HUDEP-2 (cell line): Measurements from ENCODE around the gene MLKL.
"Not testable (repeated sequence)": the region's sequence is repeated elsewhere in the genome, so short reads cannot be mapped to it uniquely, and the experiment has no call there.

Experiments
- DNase-seq, 76 experiments: peaks; one replicate each; lab custom pipeline; 2025; ENCODE audit not compliant: unreplicated experiment in 76 of 76; lab: John Stamatoyannopoulos, UW

The MLKL gene

DNA sequence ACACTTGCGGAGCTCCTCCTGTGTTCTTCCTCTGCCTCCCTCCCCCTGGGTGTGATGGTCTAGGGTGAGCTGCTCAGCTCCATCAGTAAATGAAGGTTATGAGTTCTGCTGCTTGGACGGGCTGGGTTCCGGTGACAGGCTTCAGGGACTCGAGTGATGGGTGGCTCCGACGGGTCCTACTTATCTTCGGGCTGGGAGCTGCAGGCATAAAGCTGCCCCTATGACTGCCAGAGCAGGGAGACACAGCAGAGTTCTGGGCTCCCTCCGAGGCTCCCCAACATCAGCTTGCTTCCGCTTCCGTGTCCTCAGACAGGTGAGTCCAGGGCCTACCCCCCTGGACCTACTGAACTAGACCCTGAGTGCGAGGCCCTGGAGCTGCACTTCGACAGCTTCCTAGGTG is 11.3 kb upstream of the MLKL start:
- no peak for DNase-seq

DNA sequence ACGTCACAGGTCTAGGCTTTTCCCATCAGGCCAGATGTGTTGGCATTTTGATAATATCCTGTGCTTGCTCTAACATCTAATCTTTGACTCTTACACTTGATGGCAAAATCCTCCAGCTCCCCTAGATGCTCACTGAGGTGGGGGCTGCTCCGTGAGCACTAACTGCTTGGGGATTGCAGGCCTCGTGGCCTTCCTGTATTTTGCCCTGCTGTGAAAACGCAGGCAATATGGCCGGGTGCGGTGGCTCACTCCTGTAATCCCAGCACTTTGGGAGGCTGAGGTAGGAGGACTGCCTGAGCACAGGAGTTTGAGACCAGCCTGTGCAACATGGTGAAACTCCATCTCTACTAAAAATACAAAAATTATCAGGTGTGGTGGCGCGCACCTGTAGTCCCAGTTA is 9.7 kb upstream of the MLKL start:
- no peak for DNase-seq

DNA sequence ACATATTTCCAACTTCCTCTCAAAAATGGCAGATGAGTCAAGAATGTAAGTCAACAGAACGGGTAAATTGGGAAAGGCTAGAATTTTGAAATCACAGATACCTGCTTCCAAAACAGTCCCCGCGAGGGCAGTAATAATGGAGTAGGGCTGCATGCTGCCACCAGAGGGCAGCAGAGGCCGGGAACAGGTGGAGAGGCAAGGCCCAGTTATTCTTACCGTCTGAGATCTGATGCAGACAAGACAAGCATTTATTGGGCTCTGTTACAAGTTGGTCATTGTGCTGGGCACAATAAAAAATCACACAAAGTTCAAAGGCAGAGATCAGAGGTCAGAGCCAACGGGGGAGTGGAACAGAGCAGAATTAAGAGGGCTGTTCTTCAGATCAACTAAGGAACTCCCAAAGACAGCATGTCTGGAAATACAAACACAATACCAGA is 8.8 kb upstream of the MLKL start:
- peak in 63 of 76 experiments; percentile 5 to 82 (median 49) for DNase-seq

DNA sequence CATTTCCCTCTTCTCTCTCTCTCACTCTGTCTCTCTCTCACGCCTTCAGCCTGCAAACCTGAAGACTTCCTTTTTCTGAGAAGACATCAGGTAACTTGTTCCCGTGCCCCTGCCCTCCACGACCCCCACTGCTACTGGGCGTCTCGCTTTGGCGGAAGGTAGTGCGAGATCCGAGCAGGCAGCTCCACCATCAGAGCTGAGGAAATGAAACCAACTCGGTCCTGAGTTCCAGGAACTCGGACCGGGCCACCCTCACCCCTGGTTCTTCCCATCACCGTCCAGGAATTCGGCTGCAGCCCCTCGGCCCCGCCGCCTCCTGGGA is 585 bp downstream of the MLKL start:
- peak in 8 of 76 experiments; percentile 2 to 47 (median 26) for DNase-seq

DNA sequence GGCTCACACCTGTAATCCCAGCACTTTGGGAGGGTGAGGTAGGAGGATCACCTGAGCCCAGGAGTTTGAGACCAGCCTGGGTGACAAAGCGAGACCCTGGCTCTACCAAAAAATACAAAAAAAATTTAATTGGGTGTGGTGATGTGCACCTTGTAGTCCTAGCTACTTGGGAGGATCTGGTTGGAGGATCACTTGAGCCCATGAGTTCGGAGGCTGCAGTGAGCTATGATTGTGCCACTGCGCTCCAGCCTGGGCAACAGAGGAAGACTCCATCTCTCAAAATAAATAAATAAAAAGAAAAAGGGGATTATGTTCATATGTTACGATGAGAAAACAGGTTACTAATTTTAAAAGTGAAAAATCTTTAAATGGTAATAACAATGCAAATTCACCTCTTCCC is 996 bp downstream of the MLKL start:
- DNase-seq: peak in 5 of 76 experiments; percentile 2 to 8 (median 5)

DNA sequence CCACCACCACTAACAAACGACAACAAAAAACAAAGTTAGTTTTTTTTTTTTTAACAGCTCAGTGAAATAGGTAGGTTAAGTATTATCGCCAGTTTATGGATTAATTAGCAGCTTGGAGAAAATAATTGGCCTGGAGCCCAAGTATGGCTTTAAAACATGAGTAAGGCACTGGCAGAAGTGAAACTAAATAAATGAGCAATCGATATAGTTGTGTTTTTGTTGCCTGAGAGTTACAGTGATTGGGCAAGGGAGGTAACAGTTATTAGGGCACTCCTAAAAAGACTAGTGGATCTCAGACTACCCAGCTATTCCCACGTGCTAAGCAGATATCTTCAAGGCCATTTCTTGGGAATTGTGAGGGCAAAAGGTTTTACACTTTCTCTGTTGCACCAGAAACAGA is 2.4 kb downstream of the MLKL start:
- DNase-seq: no peak

DNA sequence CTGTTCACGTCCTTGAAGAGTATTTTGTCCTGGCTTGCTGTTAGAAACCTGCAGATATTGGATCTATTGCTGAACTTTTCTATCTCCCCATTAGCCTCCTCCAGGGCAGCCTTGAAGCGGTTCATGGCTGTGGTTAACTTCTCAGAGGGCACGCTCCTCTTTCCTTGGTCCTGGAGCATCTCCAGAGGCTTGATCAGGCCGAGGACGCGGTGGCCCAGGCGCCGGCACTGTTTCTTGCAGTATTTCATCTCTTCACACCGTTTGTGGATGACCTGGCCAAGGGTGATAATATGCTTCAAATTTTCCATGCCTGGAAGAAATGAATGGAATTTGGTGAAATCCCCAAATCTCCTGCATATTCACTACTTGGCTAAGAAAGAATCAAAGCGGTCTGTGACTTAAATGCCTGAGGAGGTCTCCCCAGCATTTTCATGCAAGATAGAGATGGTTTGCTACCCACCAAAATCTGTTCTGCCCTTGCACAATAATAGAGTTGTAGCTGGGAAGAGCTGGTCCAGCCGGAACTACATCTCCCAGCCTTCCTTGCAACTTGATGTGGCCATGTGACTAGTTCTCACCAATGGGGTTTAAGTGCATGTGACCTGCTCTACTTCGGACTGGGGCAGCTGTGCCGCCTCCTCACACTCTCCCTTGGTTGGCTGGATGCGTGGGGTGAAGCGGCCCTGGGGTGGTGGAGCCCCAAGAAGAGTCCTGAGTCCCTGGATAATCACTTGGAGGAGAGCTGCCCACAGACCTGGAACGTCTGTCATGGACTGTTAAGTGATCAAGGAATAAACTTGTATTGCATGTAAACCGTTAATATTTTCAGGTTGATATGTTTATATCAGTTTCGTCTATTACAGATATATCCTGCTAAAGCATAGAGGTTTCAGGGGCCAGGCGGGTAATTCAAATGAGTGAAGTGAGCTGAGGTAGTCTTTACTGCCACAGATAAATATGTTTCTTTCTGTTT is 4.9 kb downstream of the MLKL start:
- peak in 75 of 76 experiments; percentile 7 to 93 (median 73) for DNase-seq

DNA sequence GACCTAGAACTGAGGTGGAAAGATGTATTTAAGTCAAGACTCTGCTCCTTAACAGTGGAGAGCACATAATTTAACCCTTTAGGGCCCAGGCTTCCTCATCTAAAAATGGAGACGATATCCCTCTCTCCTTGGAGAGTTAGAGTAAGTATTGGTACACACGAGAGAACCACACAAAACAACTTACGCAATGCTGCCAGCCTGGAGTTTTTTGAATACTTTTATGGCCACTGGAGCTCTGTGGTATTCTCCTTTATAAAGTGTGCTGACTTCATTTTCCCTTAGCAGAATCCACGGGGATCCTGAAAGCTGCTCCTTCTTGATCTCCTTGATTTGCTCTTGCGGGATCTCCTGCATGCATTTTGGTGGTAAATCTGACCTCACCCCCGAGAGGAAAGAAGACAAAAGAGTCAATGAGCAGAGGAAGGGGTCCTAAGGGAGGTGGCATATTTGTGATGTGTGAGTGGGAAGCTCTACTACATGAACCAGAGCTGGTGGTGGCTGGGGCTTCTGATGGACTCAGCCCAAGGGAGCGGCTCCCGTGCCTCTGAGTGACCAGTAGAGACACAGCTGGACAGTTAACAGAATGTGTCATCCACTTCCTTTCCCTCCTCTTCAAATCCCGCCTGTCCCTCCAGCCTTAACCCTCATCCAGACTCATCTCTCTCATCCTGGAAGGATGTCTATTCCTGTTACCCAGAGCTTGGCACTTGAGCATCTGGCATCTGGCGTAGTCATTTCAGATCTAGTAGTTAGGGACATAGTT is 9.4 kb downstream of the MLKL start:
- no peak for DNase-seq

DNA sequence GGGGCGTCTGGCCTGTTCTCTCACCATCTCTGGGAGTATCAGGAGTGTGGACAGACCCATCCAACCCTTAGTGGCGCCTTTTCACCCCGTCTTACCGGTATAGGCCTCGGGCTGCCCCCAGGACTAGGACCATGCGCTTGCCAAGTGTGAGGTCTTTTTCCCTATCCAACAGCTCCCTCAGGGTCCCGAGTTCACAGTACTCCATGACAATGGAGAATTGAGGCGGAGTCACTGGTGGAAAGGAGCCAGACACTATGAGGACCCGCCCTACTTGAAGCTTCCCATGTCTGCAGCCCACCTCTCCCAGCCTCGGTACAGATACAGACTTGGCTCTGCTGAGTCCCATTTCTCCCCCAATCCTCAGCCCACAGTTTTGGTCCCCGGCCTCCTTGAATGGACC is 18.1 kb downstream of the MLKL start:
- DNase-seq: no peak

DNA sequence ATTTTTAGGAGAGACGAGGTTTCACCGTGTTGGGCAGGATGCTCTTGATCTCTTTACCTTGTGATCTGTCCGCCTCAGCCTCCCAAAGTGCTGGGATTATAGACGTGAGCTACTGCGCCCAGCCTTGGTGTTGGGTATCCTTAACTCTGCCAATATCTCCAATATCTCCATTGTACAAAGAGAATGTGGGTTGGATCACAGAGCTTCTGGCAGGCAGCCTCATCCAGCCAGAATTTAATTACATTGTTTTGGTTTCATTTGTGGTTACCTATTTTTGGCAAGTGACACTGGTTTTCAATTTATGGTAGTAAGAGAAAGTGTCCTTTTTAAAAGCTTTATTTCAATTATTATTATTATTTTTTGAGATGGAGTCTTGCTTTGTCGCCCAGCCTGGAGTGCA is 20.0 kb downstream of the MLKL start:
- no peak for DNase-seq

DNA sequence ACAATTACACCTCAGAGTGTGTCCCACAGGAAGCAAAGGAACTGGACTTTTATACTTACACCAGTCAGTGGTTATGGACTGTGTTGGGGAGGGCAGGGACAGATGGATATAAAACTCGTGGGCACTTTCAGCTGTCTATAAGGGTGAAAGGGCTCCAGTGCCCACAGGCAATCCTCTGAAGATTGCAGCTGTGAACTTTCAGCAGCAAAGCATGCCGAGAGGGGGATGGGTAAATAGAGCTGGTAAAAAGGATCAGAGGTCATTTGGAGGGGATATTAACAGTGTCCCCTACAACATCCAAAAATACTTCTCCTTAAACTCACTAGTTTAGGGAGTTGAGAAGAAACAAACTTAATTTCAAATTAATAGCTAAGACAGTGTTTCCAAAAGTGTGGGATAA is 20.7 kb downstream of the MLKL start:
- DNase-seq: no peak

DNA sequence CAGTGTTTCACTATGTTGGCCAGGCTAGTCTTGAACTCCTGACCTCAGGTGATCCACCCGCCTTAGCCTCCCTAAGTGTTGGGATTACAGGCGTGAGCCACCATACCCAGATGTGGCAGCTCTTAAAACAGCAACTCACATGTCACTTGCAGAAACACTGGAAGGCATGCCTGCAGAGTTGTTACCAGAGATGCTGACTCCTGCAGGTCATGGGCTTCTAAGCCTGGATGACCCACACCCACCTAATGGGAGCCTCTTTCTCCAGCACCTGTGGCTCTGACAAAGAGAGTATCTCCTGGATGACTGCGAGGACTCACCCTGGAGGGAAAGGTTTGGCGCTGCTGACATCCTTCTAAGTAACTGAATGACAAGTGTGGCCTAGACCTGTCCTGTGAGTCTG is 22.8 kb downstream of the MLKL start:
- no peak for DNase-seq

DNA sequence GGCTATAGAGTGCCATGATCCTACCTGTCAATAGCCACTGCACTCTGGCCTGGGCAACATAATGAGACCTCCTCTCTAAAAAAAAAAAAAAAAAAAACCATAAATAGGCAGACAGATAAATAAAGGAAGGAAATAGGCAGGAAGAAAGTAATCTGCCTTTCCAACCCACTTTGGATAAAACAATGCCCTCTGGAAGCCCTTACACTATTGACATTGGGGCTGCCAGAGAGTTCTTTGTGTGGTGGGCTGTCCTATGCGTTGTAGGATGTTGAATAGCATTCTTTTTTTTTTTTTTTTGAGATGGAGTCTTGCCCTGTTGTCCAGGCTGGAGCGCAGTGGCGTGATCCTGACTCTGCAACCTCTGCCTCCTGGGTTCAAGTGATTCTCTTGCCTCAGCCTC is 26.8 kb downstream of the MLKL start:
- DNase-seq: no peak

DNA sequence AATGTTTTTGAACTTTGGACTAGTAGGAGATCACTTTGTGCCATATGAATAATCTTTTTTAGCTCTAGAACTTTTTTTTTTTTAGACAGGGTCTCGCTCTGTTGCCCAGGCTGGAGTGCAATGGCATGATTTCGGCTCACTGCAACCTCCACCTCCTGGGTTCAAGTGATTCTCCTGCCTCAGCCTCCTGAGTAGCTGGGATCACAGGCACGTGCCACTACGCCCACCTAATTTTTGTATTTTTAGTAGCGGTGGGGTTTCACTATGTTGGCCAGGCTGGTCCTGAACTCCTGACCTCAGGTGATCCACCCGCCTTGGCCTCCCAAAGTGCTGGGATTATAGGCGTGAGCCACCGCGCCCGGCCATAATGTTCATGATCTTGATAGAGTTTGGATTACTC is 31.8 kb downstream of the MLKL start:
- not testable (repeated sequence) for DNase-seq

DNA sequence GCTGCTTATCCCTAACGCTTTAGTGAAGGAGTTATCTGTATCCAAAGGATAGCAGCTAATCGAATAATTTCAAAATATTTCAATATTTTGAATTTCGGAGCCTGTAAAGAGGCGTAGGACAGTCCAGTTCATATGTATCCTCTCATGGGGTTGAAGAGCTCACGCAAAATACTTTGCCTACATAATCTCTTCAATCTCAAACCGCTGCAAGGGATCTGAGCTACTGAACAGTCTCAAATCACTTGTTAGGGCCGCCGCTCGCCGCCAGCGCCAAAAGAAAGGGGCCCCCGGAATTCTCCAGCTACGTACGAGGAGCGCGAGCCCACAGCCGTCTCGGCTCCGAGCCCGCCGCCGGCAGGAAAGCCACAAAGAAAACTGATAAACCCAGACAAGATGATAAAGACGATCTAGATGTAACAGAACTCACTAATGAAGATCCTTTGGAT is 33.4 kb downstream of the MLKL start:
- peak in 43 of 76 experiments; percentile 5 to 59 (median 21) for DNase-seq

DNA sequence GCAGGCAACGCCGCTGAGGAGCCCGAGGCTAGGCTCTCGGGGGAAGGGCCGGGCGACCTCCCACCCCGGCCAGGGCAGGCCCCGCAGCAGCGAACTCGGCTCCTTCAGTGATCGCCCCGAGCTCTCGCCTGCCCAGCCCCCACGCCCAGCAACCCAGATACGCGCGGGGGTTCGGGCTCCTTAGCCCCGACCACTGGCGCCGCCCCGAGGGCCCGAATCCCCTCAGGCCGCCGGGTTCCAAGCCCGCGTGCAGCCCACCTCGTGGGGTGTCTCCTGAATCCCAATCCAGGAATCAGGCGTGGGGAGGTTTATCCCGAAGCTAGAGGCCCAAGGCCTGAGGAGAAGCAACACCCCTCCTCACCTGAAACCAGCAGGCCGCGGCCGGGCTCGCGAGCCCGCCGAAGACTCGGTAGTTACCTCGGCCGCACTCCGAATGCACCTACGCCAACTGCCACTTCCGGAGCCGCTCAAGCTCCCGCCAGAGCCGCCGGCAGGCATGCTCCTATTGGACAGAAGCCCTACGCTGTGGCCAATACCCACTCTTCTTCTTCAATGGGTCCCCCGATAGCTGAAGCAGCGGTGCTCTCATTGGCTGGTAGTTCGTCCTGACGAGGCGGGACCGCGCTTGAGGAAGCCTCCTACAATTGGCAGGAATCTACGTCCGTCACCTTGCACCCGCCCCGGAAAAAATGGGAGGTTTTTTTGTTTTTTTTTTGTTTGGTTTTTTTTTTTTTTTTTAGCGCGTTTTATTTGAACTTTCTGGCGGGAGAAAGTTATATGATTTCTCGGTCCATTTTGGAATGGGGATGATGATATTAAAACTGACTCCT is 34.0 kb downstream of the MLKL start, which contains the start of gene RFWD3:
RFWD3 (minus strand) TSS at position 453 of the 830 bp plus-strand sequence. CDS start 5,428 bp downstream, outside the sequence.
- DNase-seq: peak; percentile 18 to 98 (median 96)

DNA sequence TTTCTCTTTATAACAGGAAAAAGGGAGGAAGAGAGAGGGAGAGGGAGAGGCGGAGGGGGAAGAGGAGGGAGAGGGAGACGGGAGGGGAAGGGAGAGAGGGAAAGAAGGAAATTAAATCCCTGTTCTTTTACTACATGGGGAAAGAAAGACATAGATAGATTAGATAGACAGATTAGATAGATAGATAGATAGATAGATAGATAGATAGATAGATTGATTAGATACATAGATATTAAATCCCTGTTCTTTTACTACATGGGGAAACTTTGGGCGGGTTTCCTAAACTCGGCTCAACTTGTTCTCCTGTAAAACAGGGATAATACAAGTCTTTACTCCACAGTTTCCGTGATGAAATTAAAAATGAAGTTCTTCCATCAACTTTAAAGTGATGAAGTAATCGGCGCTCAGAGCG is 34.6 kb downstream of the MLKL start:
- no peak for DNase-seq

DNA sequence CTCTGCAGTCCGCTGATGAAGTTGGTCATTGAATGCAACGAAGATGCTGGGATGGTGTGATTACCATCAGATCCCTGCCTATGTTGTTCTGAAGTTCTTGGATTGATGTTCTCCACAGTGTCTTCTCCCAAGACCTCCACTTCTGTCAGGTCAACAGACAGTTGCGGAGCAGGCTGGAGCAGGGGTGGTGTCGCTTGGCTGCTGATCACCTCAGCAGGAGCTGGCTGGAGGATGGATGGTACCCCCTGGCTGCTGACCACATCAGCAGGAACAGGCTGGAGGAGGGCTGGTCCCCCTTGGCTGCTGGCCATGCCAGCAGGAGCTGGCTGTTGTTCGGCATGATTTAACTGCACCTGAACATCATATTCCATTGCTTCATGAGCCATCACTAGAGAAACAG is 39.6 kb downstream of the MLKL start:
- DNase-seq: no peak

DNA sequence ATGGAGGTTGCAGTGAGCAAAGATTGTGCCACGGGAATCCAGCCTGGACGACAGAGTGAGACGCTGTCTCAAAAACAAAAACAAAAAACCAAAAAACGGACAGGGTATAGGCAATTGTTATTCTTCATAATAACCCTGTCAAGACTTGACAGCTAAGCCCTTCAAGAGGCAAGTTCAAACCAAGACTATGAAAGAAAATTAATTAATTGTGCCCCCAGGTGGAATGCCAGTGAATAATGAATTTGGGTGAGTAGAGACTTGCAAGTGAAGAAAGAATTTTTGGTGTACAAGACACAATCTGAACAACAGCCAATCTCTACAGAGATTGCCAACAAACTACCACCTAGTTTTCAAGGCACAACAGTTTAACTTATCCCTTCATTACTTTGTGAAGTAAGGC is 40.3 kb downstream of the MLKL start:
- no peak for DNase-seq

DNA sequence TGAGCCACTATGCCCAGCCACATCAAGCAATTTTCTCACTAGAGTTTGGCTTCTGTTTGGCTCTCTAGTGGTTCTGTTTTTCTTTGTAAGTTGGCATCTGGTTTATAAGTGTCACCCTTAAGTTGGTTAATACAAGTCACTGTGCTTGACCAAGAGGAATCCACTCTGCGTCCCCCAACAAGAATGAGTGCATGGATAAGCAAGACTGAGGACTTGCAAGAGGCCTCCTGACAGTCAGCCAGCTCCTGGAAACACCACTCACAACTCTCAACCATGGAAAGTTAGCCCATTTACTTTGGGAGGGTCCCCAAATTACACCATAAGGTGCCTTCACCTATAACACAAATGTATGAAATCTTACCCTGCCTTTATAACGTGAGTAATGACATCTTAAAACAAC is 41.6 kb downstream of the MLKL start:
- DNase-seq: no peak
